ENCODE results near the gene CDKN2AIP.

- TF ChIP-seq CTCF (IDR thresholded peaks at IDR 0.05) (no peak), EZH2phosphoT487 (IDR thresholded peaks at IDR 0.05) (no peak), EZH2 (IDR thresholded peaks at IDR 0.05) (no peak)
These were observed 5.8 kb upstream of the CDKN2AIP start for GRCh38 chr4:183438458-183439113.
